Esophagus squamous epithelium (tissue), 5 donors: ENCODE results near the gene MAGEA9B. TPM values are rescaled to one million over a fixed set of nuclear protein-coding genes. Genes with fewer than 3 reads are reported as not detected.

Source experiments
- DNase-seq: peaks from one replicate; lab custom pipeline; 2025; lab: John Stamatoyannopoulos, UW
- H3K27ac ChIP-seq, 4 donors: fragments of 200-600 bp; sonication (generic); one replicate each; pipeline ENCODE4 v1.5.1; 2016 to 2019; ENCODE audit warnings: mild to moderate bottlenecking in 1 of 4
- H3K27me3 ChIP-seq, 4 donors: fragments of 200-600 bp; sonication (generic); 1 replicate in 3 of 4; 2 replicates in 1 of 4; pipeline versions ENCODE4 v1.5.1 to v1.6.0; 2017 to 2021; ENCODE audit warnings: antibody characterized with exemption in 1 of 4
- H3K36me3 ChIP-seq, 3 donors: fragments of 200-600 bp; sonication (generic); one replicate each; pipeline ENCODE4 v1.5.1; 2016 to 2019
- H3K4me1 ChIP-seq, 3 donors: fragments of 200-600 bp; sonication (generic); one replicate each; pipeline ENCODE4 v1.5.1; 2017 to 2019
- H3K4me3 ChIP-seq, 4 donors: fragments of 200-600 bp; sonication (generic); 1 replicate in 3 of 4; 2 replicates in 1 of 4; pipeline ENCODE4 v1.5.1; 2016 to 2019; ENCODE audit warnings: mild to moderate bottlenecking in 2 of 4, moderate library complexity in 1 of 4
- H3K9me3 ChIP-seq, 3 donors: fragments of 200-600 bp; sonication (generic); one replicate each; pipeline ENCODE4 v1.5.1; 2016 to 2019
- CTCF ChIP-seq, 6 experiments: fragments of 450-650 bp in 4 of 6; fragments of 200-600 bp in 2 of 6; sonication (generic) in 2 of 6; IDR thresholded peaks; one replicate each; pipeline ENCODE4 v1.5.1; 2016 to 2019; ENCODE audit warnings: antibody characterized with exemption in 6 of 6, mild to moderate bottlenecking in 4 of 6, moderate library complexity in 4 of 6
- POLR2A ChIP-seq, 4 donors: fragments of 450-650 bp; IDR thresholded peaks; one replicate each; pipeline ENCODE4 v1.6.1; 2017; ENCODE audit warnings: antibody characterized with exemption in 4 of 4, mild to moderate bottlenecking in 4 of 4, moderate library complexity in 3 of 4
- WGBS, 2 donors: methylation state at CpG; one replicate each; pipeline ENCODE4 v1.1.5; 2018; 5-methylcytosine and 5-hydroxymethylcytosine counted together
- intact Hi-C: fragments of 100-400 bp; cut with DNase I; formaldehyde crosslinking; loops from one replicate; pipeline ENCODE4 v1.15.0; 2022
- total RNA-seq, 4 donors: library from RNA; depleted of rRNA; stranded (reverse); fragments of >200 nt; gene quantifications; one replicate each; pipeline ENCODE4 v1.1.0, GENCODE V29; 2016
- donor health status: DM: yes; HTN: yes; CAD: no.

MAGEA9B gene
- total RNA-seq, 4 donors from 2014 or later, result not detected

GRCh38 chrX:149572743-149573142 lies 14.5 kb downstream of the MAGEA9B start:
- no peak for DNase-seq
- intact Hi-C loops, result no loop called here
- H3K9me3 ChIP-seq, result no peaks in the 10 kb centered on the region
- no peaks in the 10 kb centered on the region for H3K4me1 ChIP-seq
- H3K27ac ChIP-seq, result no peak overlapping the region
- no peak overlapping the region for H3K4me3 ChIP-seq
- no peaks in the 10 kb centered on the region for H3K27me3 ChIP-seq
- 40 to 43% methylated on average over 1 of the region's 1 CpG for WGBS, 2 donors
- no peaks in the 10 kb centered on the region for H3K36me3 ChIP-seq
- TF ChIP-seq CTCF (IDR thresholded peaks at IDR 0.05) (no peak), POLR2A (IDR thresholded peaks at IDR 0.05) (no peak)

- no peak for DNase-seq
Measured at GRCh38 chrX:149571770-149572169, 15.5 kb downstream of the MAGEA9B start.

GRCh38 chrX:149570668-149571067 lies 16.6 kb downstream of the MAGEA9B start:
- no peaks in the 10 kb centered on the region for H3K4me1 ChIP-seq
- H3K36me3 ChIP-seq, result no peaks in the 10 kb centered on the region
- H3K4me3 ChIP-seq, result no peak overlapping the region
- H3K27me3 ChIP-seq, result no peaks in the 10 kb centered on the region
- H3K27ac ChIP-seq, result no peak overlapping the region
- no peaks in the 10 kb centered on the region for H3K9me3 ChIP-seq
- WGBS, 2 donors, result 23 to 33% methylated on average over 6 of the region's 6 CpGs
- TF ChIP-seq CTCF (IDR thresholded peaks at IDR 0.05), result no peak
- TF ChIP-seq POLR2A (IDR thresholded peaks at IDR 0.05), result no peak
- DNase-seq, result no peak
- intact Hi-C loops, result no loop called here

More at GRCh38 chrX:149571770-149572169, 15.5 kb downstream of the MAGEA9B start:
- H3K36me3 ChIP-seq, result no peaks in the 10 kb centered on the region
- no peak overlapping the region for H3K27ac ChIP-seq
- H3K9me3 ChIP-seq, result no peaks in the 10 kb centered on the region
- 72% methylated on average over 7 of the region's 7 CpGs; no CpG with 5 or more reads in 1 of the 2 donors for WGBS, 2 donors
- H3K27me3 ChIP-seq, result no peaks in the 10 kb centered on the region
- H3K4me1 ChIP-seq, result no peaks in the 10 kb centered on the region
- H3K4me3 ChIP-seq, result no peak overlapping the region
- intact Hi-C loops, result no loop called here
- TF ChIP-seq POLR2A (IDR thresholded peaks at IDR 0.05) (no peak), CTCF (IDR thresholded peaks at IDR 0.05) (no peak)

GRCh38 chrX:149569770-149570169 lies 17.5 kb downstream of the MAGEA9B start:
- no peak for TF ChIP-seq POLR2A (IDR thresholded peaks at IDR 0.05)
- TF ChIP-seq CTCF (IDR thresholded peaks at IDR 0.05), result no peak
- no peak overlapping the region for H3K4me3 ChIP-seq
- intact Hi-C loops, result loop anchor here (10.0 kb wide), 1 partner anchor 65 kb away; the partner anchor contains the start of gene TMEM185A
- H3K27ac ChIP-seq, result no peak overlapping the region
- H3K9me3 ChIP-seq, result no peaks in the 10 kb centered on the region
- no peaks in the 10 kb centered on the region for H3K27me3 ChIP-seq
- no peaks in the 10 kb centered on the region for H3K36me3 ChIP-seq
- H3K4me1 ChIP-seq, result no peaks in the 10 kb centered on the region
- 48 to 67% methylated on average over 1 to 2 of the region's 2 CpGs for WGBS, 2 donors
- DNase-seq, result no peak

- Histone ChIP-seq H3K4me1 (no peaks in the 10 kb centered on the region), H3K9me3 (no peaks in the 10 kb centered on the region), H3K36me3 (no peaks in the 10 kb centered on the region), H3K27me3 (no peaks in the 10 kb centered on the region), H3K27ac (no peak overlapping the region), H3K4me3 (no peak overlapping the region)
- TF ChIP-seq POLR2A (IDR thresholded peaks at IDR 0.05) (no peak), CTCF (IDR thresholded peaks at IDR 0.05) (no peak)
- 59 to 83% methylated on average over 3 to 4 of the region's 5 CpGs for WGBS, 2 donors
- DNase-seq, result no peak
- intact Hi-C loops, result loop anchor here (10.0 kb wide), 1 partner anchor 66 kb away; the partner anchor contains the start of gene TMEM185A
Measured at GRCh38 chrX:149568701-149569296, 18.5 kb downstream of the MAGEA9B start.
